ENCODE measurements around the gene COL26A1.

COL26A1 gene

GRCh38 chr7:101435461-101436220 lies 73.0 kb downstream of the COL26A1 start:
- CTCF ChIA-PET = interaction anchor here (1.3 to 2.0 kb wide), 2 partner anchors 9 to 25 kb away, joined by 3 to 5 read pairs; no protein-coding TSS in a partner anchor
- POLR2A ChIA-PET = no interaction called here
- no peak for TF ChIP-seq CTCF (IDR thresholded peaks at IDR 0.05; ENCODE audit: control extremely low read depth, extremely low read depth, low read depth, missing control alignments)
- DNase-seq (ENCODE audit: extremely low spot score) = no peak

- ChIA-PET POLR2A (no interaction called here), CTCF (interaction anchor here (1.3 to 2.0 kb wide), 2 partner anchors 9 to 25 kb away, joined by 3 to 5 read pairs; no protein-coding TSS in a partner anchor)
- DNase-seq (ENCODE audit: extremely low spot score) = no peak
- TF ChIP-seq CTCF (IDR thresholded peaks at IDR 0.05; ENCODE audit: control extremely low read depth, extremely low read depth, low read depth, missing control alignments) = no peak
Measured at GRCh38 chr7:101436221-101436735, 73.6 kb downstream of the COL26A1 start.

- ChIA-PET POLR2A (no interaction called here), CTCF (interaction anchor here (1.3 to 2.0 kb wide), 2 partner anchors 10 to 26 kb away, joined by 3 to 5 read pairs; no protein-coding TSS in a partner anchor)
- DNase-seq (ENCODE audit: extremely low spot score) = no peak
- no peak for TF ChIP-seq CTCF (IDR thresholded peaks at IDR 0.05; ENCODE audit: control extremely low read depth, extremely low read depth, low read depth, missing control alignments)
Measured at GRCh38 chr7:101436857-101437576, 74.3 kb downstream of the COL26A1 start.

- no peak for DNase-seq (ENCODE audit: extremely low spot score)
- POLR2A ChIA-PET = no interaction called here
- CTCF ChIA-PET = interaction anchor here (0.9 to 1.2 kb wide), 2 partner anchors 16 to 80 kb away, joined by 3 read pairs; no protein-coding TSS in a partner anchor
Measured at GRCh38 chr7:101441890-101442289, 79.2 kb downstream of the COL26A1 start.

GRCh38 chr7:101442426-101443070 lies 79.9 kb downstream of the COL26A1 start:
- ChIA-PET POLR2A (no interaction called here), CTCF (interaction anchor here (0.9 kb wide), 1 partner anchor 15 kb away, joined by 3 read pairs; no protein-coding TSS in a partner anchor)
- TF ChIP-seq CTCF (IDR thresholded peaks at IDR 0.05; ENCODE audit: control extremely low read depth, extremely low read depth, low read depth, missing control alignments) = no peak
- no peak for DNase-seq (ENCODE audit: extremely low spot score)

More at GRCh38 chr7:101441890-101442289, 79.2 kb downstream of the COL26A1 start:
- no peak for TF ChIP-seq CTCF (IDR thresholded peaks at IDR 0.05; ENCODE audit: control extremely low read depth, extremely low read depth, low read depth, missing control alignments)

- ChIA-PET CTCF (interaction anchor here (1.0 kb wide), 1 partner anchor 9 kb away, joined by 4 read pairs; no protein-coding TSS in a partner anchor), POLR2A (no interaction called here)
- DNase-seq (ENCODE audit: extremely low spot score) = no peak
- TF ChIP-seq CTCF (IDR thresholded peaks at IDR 0.05; ENCODE audit: control extremely low read depth, extremely low read depth, low read depth, missing control alignments) = no peak
Measured at GRCh38 chr7:101450064-101450463, 87.4 kb downstream of the COL26A1 start.

Measured in GM10248 (cell line).